Activated CD4-positive, alpha-beta T cell treated with anti-CD3 and anti-CD28 coated beads, Interleukin-2, amount 50 U/mL, for 48 hours (primary cell): ENCODE measurements around the gene ABLIM1.

ENCODE experiments used
- DNase-seq, 2 experiments: peaks; one replicate each; pipeline ENCODE4 v3.0.0-alpha.2; 2020

The ABLIM1 gene

DNA sequence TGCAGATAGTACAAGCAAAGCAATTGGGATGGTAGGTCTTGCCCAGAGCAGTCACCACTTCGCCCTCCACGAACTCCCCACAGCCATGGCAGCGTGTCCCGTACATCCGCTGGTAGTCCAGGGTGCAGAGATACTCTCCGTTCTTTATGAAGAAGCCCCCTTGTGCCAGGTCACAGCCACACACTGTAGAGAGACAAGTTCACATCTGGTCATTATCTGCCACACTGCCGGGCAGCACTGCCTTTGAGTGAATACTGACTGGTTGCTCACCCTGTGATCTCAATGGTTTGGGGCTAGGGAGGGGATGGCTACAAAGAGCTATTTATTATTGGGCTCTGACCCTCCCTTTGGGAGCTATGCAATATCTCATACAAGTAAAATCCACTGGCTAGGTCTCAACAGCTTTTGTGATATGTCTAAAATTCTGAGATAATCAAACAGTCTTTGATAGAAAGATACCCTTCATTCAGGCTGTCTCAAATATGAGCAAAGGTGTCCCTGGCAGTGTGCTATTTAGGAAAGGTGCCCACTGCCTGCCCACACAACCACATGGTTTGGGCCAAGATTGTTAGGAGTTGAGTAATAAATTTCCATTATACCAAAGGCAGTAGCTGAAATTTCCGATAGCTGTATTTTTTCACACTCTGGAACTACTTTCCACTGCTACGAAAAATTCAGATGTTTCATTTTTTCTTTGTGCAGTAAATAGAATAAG lies 82.5 kb downstream of the ABLIM1 start:
- no peak for DNase-seq

DNA sequence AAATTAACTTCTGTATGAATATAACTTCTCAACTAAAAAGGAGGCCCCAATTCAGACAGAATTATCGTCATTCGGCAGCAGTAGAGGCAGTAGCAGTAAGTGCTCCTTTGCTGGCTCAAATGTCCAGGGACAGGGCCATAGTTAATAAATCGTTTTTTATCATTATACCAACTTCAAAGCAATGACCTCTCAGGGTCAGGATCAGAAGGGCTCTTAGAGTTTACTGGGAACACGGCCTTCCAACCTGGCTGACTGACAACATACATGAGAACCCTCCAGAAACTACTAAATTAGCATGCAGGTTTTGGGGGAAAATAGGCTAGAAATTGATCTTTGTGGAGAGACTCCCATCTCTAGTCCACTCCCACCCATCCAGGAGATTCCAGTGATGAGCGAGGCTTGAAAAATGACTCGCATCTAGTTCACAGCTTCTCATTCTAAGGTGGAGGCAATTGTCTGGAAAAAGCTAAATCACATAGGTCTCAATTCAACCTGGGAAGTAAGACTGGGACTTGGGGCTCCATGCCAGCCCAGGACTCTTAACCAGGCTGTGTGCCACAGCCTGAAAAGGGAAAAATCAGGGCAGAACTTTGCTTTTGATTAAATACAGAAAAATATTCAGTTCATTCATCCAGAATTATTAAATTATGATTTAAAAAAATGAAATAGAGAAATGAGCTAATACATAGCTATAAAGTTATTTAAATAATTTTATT lies 84.6 kb downstream of the ABLIM1 start:
- no peak for DNase-seq

DNA sequence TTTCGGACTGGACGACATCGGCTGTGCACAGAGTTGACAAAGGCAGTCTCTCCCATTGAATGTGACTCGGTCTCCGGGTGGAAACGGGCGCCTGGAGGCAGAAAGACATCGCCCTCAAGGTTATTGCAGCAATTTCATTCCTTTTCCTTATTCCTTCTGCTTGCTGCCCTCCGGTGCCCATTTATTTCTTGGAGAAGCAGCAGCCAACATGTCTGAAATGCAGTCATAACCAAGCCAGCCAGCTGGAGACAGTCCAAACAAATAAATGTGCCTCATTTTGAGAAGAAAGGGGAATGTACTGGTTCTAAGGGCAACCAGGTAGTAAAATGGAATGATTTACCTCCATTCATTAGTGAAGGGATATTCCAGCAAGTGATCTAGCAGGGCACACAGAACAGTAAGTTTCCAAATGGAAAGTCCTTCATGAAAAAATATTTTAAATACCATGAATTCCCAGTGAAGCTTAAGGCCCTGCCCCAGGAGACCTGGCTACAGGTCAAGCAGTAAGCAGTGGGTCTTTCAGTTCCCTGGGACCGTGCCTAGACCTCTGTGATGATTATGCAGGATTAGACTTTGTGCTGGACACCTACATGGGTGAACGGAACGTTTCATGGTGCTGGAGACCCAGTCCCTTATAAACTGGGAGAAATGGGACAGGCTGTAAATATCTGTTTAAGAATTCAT lies 86.6 kb downstream of the ABLIM1 start:
- no peak for DNase-seq

DNA sequence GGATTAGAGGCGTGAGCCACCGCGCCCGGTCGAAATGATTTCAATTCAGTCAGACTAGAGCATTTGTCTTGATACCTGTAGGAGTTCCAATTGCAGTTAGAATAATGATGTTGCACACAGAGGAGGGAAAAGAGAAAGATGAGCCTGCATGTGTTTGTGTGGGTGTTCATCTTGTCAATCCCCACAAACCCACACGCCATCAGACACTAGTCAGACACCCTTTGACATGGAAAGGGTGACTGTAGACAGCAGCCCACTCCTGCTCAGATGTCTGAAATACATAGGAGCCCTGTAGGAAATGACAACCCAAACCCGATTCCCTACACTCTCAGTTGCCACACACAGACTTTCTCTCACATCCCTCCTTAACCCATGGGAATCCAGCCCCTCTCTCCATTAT lies 92.0 kb downstream of the ABLIM1 start:
- no peak for DNase-seq

DNA sequence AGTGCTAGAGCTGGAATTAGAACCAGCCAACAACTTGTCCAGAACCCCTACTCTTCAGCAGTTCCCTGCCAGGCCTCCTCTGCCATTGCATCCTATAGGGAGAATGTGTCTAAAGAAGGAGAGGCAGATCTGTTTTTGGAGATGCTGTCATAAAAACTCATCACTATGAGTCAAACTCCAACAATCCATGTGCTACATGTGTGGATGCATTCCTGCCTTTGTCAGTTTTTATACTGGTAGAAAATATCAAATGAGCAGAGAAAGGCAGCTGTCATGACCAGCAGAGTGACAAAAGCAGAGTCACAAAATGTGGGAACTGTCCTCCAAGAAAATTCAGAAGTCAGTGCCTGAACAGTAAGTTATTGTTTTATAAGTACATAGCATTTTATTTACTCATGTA lies 93.0 kb downstream of the ABLIM1 start:
- no peak for DNase-seq

DNA sequence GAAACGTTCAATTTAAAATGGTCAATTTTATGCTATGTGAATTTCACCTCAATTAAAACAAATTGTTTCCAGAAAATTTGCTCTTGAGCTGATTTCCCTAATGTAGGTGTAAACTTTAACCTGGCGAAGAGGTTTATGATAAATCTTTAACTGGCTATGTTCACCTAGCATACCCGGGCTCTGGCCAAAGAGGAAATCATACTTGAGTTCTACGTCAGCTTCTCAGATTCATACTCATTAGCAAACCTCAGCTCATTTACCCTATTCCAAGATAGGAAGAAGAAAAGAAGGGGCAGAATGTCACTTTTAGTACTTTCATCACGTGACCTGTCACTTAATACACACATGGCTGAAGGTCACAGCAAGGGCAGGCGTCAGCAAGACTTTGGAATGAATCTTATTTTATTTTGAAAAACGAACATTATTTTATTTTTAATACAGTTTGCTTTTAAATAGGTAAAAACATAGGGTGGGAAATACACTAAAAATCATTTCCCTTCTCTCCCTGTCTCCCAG lies 97.0 kb downstream of the ABLIM1 start:
- no peak for DNase-seq

DNA sequence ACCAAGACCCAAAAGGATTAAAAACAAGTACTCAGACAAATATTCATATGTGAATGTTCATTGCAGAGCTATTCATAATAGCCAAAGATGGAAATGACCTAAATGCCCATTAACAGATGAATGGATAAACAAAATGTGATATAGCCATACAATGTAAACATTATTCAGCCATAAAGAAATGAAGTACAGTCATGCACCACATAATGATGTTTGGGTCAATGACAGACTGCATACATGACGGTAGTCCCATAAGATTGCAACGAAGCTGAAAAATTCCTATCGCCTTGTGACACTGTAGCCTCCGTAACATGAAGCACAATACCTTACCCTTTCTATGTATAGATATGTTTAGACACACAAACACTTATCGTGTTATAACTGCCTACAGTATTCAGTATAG lies 97.9 kb downstream of the ABLIM1 start:
- DNase-seq = no peak

DNA sequence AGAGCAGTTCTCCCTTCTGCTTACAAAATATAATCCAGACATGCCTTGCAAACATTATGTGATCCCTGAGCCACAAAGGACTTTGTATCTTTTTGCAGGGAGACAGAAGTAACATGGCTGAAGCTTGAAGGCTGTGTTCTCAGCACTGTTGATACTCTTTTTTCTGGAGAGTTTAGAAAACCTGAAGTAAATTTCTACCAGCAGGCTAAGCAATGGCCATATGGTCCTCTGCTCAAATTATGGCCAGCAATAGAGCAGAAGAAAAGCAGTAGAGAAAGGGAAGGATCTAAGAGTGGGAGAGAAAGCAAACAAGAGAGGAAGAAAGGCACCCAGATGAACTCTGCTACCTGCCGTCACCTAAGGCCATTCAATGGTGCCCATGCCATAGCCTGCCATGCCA lies 98.4 kb downstream of the ABLIM1 start:
- DNase-seq = no peak

DNA sequence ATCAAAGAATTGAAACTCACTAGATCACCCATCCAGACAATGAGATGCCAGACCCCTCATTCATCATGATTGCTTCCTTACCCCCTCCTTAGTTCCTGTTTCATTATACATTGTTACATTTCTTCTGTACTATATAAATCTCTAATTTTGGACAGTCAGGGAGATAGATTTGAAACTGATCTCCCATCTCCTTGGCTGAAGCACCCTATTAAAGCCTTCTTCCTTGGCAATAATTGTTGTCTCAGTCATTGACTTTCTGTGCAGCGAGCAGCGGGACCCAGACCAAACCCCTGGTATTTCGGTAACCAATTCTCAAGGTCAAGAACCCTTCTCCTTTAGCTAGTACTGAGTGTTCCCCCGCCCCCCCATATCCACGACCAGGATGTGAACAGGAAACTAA lies 100.2 kb downstream of the ABLIM1 start:
- DNase-seq = no peak

DNA sequence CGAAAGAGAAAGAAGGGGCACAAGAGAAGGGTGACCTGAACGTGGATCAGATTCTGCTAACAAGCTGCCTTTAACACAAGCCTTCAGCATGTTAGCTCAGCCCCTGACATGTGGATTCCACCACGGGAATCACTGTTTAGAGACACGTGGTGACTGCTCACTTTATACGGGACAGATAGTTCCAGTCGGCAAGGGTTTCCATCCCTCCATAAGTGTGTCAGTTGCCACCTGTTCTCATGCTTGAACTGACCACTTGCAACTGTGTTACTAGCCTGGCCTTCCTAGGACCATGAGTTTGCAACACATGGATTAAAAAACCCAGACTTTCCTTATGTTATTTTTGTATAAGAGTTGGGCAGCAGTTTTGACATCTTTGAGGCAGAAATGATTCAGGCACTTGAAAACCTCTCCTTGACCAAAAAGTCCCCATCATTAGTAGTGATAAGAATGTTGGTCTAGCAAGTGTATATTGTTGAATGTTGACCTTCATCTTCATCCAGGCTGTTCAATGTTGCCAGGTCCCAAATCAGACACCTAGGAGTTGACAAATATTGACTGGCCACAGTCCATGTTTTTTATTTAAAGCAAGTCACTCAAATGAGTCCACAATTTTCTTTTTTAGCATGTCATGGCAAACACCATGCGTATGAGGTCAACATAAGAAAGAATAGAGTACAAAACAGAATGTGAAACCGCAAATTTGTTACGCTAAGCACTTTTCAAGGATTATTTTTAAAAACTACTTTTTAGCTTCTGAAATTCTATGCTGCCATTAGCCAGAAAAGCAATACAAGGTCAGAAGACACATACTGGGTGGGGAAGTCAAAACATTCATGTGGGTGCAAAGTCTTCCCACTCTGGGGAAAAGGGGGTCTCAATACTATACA lies 101.6 kb downstream of the ABLIM1 start:
- DNase-seq = no peak

DNA sequence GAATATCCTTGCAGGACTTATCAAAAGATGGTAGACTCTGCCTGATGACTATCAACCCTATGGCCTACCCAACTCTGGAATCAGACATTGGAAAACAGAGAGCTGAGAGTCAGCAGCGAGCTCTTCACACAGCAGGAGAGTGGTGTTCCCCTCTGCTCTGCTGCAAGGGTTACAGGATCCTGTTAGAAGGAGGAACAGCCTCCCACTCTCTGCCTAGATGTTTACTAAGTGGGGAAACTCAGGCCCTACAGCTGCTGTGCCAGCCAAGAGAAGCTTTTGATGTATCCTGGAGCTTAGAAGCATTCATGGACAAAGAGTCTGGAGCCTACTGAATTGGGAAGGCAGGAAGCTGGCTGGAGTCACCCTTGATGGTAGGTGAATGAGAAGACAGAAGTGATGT lies 104.6 kb downstream of the ABLIM1 start:
- no peak for DNase-seq

DNA sequence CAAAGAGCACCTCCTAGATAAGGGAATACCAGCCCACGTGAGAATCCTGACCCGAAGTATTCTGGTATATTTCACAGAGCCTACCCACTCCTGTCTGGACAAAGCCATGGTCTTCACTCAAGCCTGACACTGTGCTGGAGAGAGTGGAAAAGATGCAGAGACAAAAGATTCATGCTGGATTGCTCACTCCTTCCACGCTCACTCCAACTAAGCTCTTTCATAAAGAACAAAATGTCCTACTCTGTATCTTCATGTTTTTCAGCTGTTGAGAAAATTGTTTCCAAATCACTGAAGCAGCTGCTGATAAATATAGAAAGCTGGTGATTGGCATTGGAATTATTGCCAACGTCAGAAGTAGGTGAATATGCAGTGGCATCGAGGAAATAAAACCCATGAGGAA lies 106.0 kb downstream of the ABLIM1 start:
- no peak for DNase-seq

DNA sequence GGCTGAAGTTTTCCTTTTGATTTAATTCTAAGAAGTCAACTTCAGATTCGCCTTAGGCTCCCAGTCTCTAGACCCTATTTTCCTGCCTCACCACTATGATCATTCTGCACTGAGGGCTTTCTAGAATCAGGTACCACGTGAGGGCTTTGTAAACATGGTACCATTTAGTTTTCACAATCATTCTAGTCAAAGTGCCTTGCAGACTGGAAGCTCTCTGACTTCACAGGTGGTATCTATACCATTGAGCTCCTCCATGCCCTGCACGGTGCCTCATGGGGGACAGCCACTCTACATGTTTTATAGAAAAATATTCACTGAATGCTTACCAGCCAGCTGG lies 106.5 kb downstream of the ABLIM1 start:
- DNase-seq = no peak

DNA sequence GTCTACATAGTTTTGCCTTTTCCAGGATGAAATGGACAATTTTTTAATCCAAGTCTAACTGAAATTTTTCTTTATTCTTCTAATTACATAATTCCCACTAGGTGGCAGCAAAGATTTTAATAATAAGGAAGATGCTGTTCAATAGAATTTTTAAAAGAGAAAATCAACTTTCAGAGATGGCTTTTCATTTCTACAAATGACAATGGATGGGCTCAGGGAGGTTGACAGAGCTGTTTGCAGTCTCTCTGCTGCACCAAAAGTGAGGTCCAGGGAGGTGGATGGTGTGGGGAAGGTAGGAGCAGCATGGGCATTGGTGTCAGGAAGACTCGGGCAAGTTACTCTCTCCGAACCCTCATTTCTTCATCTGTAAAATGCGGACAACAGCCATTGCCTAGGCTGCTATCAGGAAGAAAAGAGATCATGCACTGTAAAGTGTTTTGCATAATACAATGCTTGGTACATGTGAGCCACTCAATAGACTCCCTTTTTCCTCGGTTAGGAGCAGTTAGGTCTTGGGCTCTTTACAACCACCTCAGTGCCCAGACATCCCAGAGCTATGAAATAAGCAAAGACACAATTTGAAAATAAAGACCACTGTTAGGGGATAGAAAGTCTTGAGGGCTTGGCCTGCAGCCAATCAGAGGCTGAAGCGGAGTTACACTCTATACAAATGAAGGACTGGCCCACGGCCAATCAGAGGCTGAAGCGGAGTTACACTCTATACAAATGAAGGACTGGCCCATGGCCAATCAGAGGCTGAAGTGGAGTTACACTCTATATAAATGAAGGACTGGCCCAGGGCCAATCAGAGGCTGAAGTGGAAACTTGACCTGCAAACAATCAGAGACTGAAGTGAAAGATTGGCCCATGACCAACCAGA lies 107.1 kb downstream of the ABLIM1 start:
- DNase-seq = no peak

DNA sequence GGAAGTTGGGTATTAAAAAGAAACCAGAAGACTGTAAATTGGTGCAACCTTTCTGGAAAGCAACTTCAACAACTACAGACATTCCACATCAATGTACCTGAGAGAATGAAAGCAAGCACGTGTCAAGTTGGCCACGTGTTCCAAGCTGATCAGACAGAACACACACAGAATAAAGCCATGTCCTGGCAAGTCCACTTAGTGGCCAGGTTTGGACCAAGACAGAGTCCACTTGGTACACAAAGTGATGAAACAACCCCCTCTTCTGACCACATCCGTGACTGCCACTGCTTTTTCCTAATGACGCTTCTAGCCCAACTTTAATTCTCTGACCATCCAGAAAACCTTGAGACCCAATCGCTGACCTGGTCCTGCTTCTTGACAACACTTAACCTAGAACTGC lies 109.4 kb downstream of the ABLIM1 start:
- no peak for DNase-seq

DNA sequence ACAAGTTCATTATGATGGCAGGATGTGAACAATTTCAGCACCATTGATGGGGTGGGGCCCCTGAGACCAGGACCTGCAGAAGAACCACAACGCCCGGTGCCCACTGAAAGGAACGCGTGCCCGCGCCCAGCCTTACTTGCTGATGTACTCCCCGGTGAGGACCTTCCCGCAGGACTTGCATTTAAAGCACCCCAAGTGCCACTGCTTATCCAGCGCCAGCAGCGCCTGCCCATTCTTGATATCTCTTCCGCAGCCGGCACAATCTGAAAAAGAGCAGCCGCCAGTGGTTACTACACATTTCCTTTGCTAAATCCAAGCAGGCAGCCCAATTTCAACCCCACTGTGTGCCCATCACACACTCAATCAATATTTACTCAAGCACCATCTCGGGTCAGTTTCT lies 110.6 kb downstream of the ABLIM1 start:
- no peak for DNase-seq

DNA sequence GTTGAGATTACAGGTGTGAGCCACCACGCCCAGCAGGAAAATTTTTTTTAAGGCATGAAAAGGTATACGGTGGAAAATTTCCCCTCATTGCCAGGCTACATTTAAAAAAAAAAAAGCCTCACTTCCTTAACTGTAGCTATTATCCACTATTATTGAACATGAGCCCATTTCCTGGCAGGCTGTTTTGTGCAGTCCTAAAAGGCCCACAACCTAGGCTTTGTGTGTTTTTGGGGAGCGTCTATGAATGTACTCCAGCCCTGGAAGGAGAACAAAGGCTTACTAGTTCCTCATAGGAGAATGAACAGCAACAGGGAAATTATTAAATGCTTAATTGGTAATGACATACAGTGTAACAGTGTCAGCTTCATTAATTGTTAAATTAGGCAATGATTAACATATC lies 111.0 kb downstream of the ABLIM1 start:
- DNase-seq = no peak

DNA sequence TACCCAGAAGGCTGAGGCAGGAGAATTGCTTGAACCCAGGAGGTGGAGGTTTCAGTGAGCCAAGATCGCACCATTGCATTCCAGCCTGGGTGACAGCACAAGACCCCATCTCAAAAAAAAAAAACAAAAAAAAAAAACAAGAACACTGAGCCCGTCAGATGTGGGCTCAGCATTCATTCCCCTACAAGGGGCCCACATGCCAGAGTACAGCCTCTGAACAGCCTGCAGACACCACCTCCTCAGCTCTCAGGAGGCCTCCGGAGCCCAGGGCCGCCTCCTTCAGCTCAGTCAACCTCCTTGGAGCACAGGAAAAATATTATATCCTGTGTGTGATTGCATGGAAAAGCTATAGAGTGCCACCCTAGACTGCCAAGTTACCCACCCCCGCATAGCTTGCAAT lies 112.3 kb downstream of the ABLIM1 start:
- DNase-seq = no peak

DNA sequence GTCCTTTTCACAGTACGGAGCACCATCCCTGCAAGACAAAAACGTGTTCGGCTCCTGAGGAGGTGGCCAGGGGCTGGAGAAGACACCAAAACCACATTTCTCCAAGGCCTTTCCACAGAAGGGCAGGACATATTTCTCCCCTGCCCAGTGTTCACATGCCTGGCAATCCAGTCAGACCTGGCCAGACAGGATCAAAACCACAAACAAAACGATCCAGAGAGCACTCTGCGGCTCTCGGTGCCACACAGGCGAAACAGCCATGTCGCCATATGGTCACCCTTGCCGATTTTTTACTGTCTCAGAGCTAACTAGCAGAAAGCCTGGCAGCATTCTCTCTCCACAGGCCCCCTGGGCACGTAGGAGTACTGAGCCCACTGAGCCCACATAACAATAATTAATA lies 113.0 kb downstream of the ABLIM1 start:
- no peak for DNase-seq

DNA sequence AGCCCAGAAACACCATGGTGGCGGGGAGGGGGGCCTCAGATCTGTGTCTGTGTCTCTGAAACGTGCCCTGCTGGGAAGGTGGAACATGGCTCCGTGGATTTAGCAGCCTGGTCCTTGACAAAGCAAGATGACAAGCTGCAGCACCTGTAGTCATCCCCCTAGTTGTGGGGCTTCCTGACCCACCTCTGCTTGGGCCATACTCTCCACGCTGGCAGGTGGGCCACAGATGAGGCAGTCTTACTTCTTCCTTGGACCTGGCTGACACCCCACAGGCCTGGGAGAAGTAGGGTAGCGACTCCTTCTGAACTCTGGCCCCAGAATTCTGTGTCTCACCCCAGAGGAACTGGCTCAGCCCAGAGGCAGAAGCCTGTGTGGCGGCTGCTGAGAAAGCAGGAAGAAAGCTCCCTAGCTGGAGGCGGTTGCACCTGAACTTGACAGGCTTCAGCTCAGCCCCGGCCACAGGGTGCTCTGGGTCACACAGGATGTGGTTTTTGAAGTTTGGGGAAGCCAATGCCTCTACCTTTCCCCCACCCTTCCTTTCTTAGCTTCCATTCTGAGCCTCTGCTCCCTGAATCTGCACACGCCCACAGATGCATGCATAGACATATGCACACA lies 113.9 kb downstream of the ABLIM1 start:
- DNase-seq = peak; percentile 68 to 75

DNA sequence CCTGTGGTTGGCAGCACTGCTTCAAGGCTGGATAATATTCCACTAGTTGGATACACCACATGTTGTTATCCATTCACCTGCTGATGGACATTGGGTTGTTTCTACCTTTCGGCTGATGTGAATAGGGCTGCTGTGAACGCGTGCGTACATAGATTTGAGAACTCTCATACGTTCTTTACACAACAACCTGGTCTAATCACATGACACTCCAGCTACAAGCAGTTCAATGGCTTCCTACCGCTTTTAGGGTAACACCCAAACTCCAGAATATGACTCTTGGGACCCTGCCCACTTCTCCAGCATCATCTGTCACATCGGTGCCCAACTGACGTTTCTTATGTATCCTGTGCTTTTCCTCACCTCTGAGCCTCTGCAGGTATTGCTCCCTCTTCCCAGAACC lies 114.6 kb downstream of the ABLIM1 start:
- no peak for DNase-seq

DNA sequence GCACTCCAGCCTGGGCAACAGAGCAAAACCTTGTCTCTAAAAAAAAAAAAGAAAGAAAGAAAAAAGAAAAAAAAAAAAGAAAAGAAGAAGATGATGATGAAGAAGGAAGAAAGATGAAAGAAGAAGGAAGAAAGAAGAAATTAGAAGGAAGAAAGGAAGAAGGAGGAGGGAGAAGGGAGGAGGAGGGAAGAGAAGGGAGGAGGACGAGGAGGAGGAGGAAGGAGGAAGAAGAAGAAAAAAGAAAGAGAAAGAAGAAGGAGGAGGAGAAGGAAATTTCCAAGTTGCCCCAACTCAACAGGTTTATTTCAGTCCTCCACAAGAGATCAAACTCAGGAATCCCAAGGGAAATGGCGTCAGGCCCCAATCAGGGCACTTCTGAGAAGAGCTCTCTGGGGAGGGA lies 115.7 kb downstream of the ABLIM1 start:
- DNase-seq = no peak
